ENCODE data around the gene RAD51B.

The RAD51B gene

DNA sequence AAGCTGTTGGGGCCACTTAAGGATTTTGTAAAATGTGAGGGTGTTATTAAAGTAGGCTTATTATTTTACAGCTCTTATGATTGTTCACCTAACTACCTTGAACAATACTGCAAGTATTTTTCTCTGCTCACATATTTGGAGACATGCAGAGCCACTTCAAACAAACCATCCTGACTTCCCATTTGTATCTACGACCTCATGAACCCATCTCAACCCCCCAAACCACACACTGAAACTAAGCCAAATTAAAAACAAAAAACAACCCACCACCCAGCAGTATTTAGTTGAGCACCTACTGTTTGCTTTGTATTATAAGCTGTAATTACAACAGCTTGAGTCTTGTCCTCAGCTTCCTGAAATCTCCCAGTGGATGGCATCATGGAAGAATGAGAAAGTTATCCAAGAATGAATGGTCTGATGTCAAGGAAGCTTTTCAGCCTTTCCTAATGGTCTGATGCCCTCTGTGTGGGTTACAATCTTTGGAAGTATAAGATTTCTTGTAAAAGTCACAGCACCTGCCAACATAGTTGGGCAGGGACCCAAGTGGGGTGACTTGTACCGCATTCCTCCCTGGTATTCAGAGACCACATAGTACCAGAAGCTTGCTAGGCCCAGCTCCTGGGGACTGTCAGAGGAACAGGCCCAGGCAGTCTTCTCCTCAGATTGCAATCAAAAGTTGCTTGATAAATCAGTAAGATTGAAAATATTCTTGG, 556.6 kb downstream of the RAD51B start:
- DNase-seq, result no peak

DNA sequence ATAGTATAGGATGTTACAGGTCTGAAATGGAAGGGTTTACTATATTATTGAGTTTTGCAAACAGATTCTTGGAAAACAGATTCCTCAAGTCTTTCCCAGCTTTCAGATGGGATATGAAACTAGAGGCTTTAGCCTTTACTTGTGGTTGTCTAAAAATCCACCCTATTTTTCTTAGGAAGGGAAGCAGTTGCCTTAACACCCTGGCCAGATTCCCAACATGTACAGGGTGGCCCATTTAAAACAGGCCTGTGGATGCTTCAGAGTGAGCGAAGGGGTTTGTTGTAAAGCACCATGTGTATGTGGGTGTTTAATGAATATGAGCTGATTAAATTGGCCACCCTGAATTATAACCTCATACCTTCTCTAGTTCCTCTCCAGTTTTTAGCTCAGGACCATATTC, 557.4 kb downstream of the RAD51B start:
- no peak for DNase-seq

DNA sequence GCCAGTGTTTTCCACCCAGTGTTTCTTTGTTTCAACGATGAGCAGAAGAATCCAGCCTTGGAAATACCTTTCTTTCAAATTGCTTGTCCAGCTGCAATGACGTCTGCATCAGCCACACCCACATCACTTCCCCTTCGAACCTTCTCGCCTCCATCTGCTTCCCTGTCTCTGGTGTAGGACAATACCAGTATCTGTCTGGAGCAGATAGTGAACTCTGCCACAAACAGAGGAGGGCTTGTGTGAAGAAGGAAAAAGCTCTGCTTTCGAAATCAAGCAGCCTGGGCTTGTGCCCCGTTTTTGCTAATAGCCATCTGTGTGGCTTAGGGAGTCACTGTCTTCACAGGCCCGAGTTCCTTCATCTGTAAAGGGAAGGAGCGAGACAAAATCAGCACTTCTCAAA, 557.9 kb downstream of the RAD51B start:
- DNase-seq, result no peak

DNA sequence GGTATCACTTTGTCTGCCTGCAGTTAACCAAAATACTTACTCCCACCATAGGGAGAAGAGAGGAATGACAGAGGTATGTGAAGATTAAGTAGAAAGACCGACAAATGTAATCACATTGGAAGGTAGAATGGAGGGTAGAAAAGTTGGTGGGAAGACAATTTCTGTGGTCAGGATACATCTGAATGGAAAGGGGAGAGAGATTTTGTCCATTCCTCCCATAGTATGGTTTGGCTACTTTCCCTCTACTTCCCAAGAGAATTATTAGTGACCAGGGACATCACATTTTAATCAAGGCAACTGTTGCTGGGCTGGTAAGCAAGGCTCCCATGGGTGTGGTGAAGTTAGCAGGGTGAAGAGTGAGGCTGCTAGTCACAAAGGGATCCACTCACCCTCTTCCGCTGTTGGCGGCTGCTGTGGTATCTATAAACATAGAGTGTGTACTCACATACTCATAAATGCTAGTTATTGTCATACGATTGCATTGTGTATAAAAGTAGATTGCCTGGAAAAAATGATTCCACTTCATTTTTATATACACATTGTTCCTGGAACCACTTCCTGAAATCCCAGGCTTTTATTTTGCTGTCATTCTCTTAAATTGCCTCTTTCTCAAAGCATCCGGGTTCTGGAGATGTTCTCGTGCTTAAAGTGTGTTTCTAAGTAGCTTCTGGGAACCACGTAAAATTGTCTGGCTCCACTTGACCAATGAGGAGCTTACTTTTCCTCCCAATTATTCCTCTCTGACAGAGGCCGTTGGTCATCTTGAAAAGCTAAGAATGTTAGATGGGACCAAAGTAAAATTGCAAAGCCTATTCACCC, 560.1 kb downstream of the RAD51B start:
- DNase-seq, result no peak

DNA sequence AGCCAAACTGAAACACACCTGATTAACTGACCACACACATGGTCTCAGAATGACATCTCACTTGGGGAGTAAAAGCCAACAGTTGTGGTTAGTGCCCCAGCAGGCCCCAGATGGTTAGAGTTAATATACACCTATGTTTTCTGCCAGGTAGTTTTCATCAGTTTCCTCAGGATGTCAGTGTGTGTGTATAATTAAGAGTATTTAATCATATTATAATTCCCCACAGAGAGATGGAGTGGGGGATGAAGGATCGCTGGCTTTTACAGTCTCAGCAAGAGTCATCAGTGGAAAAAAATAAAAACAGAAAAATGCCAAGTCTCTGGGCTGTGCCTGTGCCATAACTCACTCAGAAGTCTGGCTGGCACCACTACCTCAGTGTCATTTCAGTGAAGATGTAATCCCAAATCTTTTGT, 560.8 kb downstream of the RAD51B start:
- DNase-seq, result no peak

DNA sequence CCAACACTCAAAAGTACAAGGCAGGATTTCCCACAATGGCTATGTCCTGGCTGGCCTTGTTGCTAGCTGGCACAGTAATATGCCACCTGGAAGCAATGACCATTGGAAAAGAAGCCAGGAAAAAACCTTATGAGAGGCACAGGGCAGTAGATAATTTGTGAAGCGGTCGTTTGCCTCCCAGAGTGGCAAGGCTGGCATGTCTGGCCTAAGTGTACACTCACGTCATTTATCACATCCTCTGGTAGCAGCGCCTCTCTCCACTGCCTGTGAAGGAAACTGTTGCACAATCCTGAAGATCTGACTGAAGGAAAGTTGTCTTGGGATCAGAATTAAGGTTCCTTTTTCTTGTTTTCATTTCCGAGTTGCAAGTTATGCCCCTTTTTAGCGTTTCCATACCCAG, 564.8 kb downstream of the RAD51B start:
- no peak for DNase-seq

DNA sequence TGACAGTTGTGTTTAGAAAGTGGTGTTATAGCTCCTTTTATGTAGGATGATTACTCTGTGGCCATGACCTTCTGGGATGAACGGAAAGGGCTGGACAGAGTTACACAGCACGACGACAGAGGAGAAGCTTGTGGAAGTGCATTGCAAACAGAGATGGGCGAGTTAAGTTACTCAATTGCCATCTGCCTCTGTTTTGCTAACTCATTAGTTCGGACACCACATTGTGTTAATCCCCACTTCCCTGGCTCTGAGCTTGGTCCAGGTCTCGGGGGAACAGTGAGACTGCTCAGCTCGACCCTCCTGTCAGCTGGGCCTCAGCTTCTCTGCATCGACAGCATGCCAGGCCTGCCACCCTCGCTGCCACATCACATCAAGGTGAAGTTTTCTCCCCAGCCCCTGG, 565.3 kb downstream of the RAD51B start:
- DNase-seq, result no peak

DNA sequence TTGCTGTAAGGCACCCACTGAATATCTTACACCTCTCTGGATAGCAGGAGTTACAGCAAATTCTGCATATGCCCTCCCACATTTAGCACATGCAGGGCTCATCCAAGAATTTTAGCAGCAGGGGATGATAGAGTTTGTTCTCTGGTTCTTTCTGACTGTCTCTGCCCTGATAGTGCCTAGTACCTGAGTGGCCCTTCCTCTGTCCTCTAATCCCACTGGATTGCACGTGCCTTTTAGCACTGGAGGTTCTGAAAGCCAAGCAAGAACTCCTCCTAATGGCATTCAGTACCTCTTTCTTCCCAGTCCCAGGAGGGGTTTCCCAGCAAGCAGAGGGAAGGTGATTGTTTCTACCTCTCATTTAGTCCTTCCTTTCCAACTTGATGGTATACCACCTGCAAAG, 566.9 kb downstream of the RAD51B start:
- DNase-seq, result no peak

DNA sequence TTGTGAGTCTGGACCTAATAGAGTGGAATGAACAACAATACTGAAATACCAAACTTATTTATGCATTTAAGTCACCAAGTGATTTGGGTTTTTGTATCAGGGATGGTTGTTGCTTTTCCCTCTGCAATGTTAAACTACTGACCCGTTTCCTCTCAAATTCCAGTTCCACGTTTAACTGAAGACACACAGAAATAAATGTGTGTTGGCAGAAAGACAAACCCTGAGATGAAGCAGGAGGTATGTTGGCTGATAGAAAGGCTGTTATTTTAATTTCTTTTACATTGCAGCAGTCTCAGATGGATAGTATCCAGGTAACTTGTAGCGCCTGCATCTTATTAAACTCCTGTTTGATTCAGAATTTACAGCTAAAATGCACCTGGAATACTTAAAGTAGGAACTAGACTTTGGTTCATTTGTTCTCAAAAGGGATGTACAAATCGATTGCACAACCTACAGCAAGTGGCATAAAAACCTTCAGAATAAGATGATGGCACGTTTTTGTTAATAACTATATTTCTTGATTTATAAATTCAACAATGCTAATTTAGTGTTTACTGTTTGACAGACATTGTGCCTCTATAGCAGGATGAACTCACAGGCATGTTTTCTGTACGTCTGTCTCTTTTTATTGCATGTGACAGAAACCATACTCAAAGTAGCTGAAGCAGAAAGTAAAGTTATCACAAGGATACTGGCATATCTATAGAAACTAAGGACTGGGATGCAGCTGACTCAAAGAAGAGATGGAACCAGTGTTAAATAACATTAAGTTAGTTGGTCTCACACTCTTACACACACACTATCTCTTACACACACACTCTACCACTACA, 567.6 kb downstream of the RAD51B start:
- no peak for DNase-seq

DNA sequence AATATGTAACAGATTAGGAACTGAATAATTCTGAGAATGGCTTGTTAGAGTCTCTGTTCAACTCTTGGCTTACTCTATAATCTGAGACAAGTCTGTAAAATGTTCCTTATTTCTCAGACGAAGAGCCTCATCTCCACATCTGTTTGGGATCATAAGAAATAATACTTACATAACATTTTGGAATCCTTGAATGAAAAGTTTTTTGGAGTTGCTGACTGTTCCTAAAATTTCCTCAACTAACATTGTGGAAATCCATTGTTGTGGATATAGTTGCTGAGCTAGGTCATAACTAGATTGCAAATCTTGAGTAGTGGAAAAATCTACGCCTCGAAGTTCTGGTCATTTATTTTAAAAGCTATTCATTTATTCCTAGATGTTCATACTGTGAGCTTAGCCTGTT, 570.4 kb downstream of the RAD51B start:
- no peak for DNase-seq

DNA sequence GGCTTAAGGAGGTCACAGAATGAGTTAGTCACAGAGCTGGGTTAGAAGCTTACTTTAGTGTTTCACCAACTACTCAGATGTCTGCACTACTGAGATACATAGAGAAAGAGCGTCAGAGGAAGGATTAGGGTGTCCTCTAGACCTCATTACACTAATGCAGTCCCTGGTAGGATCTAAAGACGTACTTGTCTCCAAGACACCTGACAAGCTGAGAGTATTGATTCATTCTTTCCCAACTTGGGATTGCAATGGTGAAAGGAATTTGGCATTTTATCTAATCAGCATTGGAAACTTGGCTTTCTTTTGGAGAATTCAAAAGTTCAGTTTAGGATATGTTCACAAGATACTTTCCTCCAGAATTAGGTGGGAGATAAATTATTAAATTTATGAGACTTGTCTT, 571.2 kb downstream of the RAD51B start:
- DNase-seq, result no peak

DNA sequence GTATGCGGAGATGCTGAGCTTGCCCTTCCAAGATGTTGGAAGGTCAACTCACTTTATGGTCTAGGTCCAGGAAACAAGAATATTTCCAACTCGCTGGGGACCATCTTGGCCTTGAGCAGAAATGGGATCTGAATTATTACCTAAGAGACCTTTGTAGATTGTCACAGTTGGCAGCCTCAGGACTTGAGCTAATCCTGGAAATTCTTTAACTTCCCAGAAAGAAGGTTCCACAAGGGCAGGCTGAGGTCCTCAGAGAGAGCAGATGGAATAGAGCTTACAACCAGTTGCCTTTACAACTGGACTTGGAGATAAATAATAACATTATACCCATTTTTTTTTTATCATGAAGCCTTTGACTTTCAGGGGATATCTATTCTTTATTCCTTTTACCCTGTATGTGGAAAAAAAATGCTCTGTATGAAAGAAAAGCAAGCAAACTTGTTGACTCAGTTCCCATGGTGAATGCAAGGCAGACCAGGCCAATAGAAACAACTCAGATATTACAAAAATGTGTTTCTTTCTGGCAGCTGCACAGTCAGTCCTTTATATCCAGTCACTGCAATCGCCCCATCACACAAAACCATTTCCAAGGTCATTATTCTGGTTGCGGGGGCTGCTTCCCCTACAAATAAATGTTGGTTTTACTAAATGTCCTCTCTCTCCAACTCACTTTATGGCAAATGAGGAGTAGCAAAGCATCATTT, 571.9 kb downstream of the RAD51B start:
- no peak for DNase-seq

DNA sequence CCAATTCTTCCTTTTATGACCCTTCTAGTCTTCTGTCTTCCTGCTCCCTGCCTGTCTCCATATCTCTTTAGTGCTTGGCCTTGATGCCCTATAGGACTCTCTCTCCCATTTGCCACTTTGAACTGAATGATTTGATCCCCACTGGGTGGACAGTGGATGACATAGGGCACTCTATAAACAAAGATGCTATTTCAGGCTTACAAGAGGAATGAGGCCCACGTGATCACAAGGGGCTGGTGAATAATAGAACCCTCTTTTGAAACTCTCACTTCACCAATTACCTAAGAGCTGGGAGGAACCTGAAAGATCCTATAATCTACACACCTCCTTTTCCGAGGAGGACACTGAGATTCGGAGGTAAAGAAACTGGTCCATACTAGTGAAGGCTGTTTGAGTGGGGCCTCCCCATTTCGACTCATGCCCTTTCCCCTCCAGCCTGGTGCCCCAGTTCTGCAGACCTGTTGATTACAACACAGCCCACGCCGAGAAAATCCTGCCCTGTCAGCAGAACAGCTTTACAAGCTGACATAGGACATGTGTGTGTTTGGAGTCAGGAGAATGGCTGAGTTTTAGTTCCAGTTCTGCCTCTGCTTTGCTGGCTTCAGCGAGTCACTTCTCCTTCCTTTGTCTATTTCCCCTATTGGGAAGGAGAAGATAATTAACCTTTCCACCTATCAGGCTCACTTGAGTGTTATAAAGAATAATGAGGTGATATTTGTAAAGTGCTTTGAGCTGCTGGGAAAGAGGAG, 573.0 kb downstream of the RAD51B start:
- no peak for DNase-seq

DNA sequence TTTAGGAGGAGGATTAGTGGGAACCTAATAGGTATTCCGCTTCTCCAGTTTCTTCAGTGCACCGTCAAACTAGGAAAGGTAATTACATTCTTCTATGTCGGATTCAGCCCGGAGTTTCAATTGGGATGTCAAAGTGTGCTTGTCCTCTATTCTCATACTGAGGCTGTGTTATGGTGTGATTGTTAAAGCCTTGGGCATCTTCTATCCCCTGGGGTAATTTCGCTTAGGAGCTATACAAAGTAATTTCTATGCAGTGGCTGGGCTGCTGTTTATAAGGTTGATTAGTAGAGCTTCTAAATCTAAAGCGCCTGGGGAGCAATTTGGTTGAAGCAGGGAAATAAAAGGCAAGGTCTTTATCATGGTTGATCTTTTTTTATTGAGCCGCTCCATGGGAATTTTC, 573.7 kb downstream of the RAD51B start:
- no peak for DNase-seq

DNA sequence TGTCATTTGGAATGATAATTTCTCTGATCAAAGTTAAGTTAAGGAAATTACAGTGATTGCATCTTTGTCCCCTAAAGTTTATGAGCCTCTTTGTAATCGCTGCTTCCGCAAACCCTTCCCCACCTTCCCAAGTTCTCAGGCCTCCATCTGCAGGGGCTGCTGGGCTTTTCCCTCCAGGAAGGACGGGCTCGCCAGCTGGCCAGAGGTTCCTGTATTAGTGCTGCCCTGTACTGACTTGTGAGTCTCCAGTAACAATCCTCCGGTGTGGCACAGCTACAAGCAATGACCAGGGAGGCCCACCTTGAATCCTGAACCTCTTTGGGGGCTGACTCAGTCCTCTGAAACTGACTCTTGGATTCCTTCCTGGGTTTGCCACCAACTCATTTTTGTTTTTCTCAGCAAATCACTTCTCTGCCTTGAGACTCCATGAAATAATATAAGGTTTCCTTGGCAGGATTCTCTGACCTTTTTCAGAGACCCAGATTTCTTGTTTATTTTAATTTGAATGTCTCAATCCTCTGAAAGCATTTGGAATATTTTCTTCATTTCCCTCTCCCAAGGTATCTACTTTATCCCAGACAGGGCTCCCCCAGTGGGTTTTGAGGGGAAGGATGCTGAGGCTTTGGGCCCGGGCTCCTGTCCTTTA, 574.7 kb downstream of the RAD51B start:
- DNase-seq, result no peak

DNA sequence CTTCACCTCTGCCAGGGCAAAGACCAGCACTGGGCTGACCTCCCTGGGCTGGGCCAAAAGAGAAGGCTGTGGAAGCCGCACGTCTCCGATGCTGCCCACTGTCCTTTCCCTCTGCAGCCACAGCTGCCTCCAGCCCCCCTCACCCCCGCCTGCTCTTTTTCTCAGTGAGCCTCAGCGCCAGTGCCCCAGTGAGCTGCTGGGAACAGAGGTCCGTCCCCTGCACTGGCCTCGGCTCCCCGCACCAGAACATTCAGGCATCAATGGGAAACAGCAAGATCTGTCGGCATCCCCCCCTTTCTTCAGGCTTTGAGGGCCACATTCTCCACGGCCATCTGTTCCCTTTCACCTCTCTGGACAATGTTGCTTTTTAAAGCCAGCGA, 575.2 kb downstream of the RAD51B start:
- no peak for DNase-seq

DNA sequence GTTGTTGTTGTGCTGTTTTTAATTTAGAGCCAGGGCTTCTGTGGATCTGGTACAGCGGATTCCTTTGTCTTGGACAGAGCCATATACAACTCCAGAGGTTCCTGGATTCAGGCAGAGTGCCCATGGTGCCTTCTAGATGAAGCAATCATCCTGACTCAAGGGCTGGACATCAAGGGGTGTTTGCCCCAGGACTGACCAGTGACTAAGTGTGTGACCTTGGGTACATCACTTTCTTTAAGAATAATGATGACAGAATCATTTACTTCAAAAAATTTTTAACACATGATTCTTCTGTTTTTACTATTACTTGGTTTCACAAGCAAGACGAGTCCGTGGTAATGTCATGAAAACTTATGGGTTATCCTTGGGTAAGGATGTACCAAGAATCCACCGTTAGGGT, 576.0 kb downstream of the RAD51B start:
- DNase-seq, result peak; percentile 77

DNA sequence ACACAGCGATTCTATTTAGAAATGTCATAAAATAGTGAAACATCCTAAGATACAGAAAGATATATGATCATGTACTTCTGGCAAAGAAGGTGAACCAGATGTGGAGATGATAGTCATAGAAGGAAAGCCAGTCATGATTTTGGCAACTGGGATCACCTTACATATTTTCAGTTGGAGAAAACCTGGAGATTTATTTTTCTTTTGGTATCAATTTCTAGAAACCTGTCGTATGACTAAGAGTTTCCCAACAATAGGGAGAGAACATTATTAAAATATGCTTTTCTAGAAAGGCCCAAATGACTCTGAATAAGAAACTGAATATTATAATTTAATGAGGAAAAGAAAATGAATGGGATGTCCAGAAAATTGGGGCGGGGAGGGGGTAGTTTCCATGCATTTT, 576.9 kb downstream of the RAD51B start:
- DNase-seq, result no peak

DNA sequence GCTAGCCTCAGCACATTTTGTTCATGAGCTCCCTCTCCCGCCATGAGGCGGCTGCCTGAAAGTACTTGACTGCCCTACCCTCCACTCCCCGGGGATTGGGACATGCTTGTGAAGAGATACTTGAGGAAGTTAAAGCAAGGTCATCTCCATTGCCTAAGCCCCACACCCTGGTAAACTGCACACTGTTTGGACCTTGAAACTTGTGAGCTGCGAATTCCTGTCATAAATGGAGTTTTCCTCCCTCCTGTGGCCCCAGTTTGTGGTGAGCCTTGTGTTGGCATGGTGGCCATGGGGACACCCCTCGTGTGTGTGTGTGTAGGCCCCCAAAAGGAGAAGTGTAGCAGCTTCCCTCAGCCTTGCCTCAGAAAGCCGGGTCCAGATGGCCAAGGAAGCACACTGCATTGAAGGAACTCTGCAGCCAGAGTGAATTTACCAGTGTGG, 577.8 kb downstream of the RAD51B start:
- no peak for DNase-seq

DNA sequence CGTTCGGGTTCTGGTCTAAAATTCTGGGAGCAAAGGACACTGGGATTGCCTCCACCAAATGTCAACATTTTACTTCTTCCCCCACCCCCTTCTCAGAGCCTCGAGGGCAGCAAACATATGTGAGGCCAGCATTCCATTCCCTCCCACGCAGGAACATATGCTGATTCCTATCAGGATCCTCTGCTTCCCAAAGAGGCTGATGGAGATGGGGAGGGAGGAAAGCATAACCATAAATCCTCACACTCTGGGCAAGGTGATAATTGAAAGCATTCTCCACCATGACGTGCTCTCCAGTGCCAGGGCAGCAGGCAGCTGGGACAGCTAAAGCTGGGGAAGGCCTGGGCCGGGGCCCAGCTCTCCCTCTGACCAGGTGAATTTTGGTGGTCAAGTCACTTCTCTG, 578.2 kb downstream of the RAD51B start:
- DNase-seq, result peak; percentile 64

DNA sequence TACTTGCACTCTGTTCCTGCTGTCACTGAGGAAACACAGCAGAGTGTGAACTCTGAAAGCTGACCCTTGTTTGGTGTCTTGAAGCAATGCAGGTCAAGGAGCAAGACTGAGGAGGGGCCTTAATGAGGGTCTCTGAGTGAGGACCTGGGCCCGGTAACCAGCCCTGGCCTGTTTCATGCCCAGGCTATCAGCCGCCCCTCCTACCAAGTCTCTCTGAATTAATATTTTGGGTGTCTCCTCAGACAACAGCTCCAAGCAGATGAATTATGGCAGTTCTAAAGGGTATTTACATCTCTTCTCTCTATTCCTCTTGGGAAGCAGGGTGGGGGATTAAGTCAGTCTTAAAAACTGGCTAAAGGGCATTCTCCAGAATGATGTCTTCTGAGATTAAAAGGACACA, 578.8 kb downstream of the RAD51B start:
- no peak for DNase-seq

DNA sequence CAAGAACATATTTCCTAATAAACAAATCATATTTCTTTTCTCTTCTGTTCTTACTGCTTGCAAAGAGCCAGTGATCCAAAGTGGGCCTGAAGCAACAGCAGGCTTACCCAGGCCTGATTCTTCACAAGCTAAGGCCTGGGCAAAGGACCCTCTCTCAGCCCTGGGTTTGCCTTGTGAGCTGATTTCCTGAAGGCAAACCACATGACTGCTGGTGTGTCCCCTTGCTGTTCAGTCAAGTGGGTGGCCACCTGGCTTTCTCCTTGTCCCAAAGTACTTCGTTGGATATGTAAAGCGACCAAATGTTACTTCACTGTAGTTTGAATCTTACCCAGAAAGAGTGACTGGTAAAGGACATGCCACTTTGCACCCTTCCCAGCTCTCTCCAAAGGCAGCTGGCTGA, 580.4 kb downstream of the RAD51B start:
- DNase-seq, result no peak

All from HCEC 1CT (cell line).